Bronchial epithelial cell (primary cell): ENCODE measurements around the gene PAAF1. TPM values are rescaled to one million over a fixed set of nuclear protein-coding genes. Genes with fewer than 3 reads are reported as not detected.

Source experiments
- DNase-seq: peaks from one replicate; pipeline ENCODE4 v3.0.0-alpha.2; 2010; ENCODE audit warnings: low read depth
- FAIRE-seq: peaks from 2 replicates; lab custom pipeline; 2011; peaks lifted over from hg19 to GRCh38; lab: Jason Lieb, UNC
- H3K27me3 ChIP-seq: 2 replicates; pipeline ENCODE4 v1.5.1; 2011; ENCODE audit warnings: low read length; ENCODE audit not compliant: control insufficient read depth, insufficient read depth
- H3K36me3 ChIP-seq: 2 replicates; pipeline ENCODE4 v1.5.1; 2011; ENCODE audit warnings: low read length; ENCODE audit not compliant: control insufficient read depth, insufficient read depth
- H3K4me3 ChIP-seq: 2 replicates; pipeline ENCODE4 v1.5.1; 2011; ENCODE audit warnings: mild to moderate bottlenecking, low read depth, low read length, control low read depth
- total RNA-seq: library from RNA; depleted of rRNA; stranded (reverse); fragments of >200 nt; gene quantifications from 2 replicates; pipeline ENCODE4 v1.2.1, GENCODE V29; 2014
- TF ChIP-seq, protein P1 (sequence below): IDR thresholded peaks from 2 replicates; pipeline ENCODE4 v1.5.1; 2011; ENCODE audit warnings: mild to moderate bottlenecking, moderate library complexity, low read length, control low read depth, inconsistent platforms; ENCODE audit not compliant: insufficient read depth, severe bottlenecking

Gene PAAF1
- total RNA-seq, 1 donor from 2014 or later: 10.3 TPM

DNA sequence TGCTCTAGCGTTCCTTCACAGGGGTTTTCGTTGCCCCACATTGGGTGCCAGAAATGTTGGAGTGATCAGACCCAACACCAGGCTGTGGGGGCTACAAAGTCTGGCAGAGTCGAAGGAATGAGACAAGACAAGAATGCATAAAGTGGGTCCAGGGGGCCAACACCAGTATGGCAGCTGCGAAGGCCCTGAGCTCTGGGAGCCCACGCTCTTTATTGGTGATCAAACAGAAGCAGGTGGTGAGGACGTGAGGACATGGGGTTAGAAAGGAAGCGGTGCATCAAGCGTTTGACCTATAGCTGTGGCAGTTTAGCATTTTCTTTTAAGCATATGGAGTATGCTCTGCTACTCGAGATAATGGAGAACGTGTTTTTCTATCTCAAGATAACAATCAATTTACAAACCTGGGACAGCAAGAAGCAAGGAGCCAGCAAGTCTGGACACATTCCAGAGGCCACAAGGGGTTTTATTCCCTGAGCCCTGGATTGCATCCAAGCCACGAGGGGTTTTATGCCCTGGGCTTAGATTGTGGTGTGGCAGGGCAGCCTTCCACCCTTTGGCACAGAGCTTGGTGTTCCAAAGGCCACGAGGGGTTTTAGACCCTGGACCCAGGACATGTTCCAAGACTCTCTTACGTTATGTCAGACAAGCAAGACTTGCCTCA, 70.1 kb downstream of the PAAF1 start:
- Histone ChIP-seq H3K36me3 (no peaks in the 10 kb centered on the region), H3K27me3 (no peaks in the 10 kb centered on the region), H3K4me3 (no peak overlapping the region)
- DNase-seq (no peak), FAIRE-seq (no peak)
- TF ChIP-seq, protein P1, sequence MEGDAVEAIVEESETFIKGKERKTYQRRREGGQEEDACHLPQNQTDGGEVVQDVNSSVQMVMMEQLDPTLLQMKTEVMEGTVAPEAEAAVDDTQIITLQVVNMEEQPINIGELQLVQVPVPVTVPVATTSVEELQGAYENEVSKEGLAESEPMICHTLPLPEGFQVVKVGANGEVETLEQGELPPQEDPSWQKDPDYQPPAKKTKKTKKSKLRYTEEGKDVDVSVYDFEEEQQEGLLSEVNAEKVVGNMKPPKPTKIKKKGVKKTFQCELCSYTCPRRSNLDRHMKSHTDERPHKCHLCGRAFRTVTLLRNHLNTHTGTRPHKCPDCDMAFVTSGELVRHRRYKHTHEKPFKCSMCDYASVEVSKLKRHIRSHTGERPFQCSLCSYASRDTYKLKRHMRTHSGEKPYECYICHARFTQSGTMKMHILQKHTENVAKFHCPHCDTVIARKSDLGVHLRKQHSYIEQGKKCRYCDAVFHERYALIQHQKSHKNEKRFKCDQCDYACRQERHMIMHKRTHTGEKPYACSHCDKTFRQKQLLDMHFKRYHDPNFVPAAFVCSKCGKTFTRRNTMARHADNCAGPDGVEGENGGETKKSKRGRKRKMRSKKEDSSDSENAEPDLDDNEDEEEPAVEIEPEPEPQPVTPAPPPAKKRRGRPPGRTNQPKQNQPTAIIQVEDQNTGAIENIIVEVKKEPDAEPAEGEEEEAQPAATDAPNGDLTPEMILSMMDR: no peak

GRCh38 chr11:73949246-73949645, 72.4 kb downstream of the PAAF1 start:
- no peak for FAIRE-seq
- Histone ChIP-seq H3K4me3 (no peak overlapping the region), H3K27me3 (no peaks in the 10 kb centered on the region), H3K36me3 (no peaks in the 10 kb centered on the region)
- no peak for DNase-seq
- TF ChIP-seq, protein P1: no peak

DNA sequence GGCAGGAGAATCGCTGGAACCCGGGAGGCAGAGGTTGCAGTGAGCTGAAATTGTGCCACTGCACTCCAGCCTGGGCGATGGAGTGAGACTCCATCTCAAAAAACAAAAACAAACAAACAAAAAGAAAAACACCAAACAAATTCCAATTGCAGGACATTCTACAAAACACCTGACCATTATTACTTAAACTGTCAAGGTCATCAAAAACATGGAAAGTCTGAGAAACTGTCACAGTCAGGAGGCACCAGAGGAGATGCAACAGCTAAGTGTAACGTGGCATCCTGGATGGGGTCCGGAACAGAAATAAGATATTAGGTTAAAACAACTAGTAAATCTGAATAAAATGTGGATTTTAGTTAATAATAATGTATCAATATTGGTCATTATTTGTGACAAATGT, 73.1 kb downstream of the PAAF1 start:
- TF ChIP-seq, protein P1: no peak
- Histone ChIP-seq H3K4me3 (no peak overlapping the region), H3K27me3 (no peaks in the 10 kb centered on the region), H3K36me3 (no peaks in the 10 kb centered on the region)
- DNase-seq: no peak
- no peak for FAIRE-seq

DNA sequence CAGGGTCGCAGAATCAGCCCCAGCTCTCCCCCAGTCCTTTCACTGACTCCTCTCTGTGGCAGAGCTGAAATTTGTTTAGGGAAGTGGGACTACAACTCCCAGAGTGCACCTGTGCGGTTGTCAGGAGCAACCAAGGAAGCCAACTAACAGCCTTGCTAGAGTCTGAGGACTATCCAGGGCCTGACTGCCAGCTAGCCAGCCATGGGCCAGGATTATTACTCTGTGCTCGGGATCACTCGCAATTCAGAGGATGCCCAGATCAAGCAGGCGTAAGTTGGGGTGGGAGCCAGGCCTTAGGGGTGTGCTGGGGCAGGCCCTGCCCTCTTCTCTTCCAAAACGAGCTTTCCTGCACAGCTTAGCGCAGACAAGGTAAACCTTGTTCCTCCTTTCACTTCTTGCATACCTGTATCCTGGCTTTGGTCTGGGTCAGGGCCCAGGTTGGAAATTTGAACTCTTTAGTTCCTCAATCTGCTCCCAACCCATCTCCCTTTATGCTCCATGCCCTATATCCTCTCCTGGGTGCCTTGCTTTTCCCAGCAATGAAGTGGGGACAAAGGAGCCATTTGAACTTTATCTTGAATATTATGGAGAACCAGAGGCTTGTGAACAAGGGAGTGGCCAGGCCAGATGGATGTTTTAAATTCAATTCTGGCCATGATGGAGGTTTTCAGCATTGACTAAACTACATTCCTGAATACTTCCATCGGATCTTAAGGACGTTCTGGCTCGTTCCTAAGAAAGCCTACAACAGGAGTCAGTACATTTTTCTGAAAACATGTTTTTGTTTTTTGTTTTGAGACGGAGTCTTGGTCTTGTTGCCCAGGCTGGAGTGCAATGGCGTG, 74.3 kb downstream of the PAAF1 start, which contains the start of gene DNAJB13:
Gene DNAJB13, plus strand, starts transcription at position 158 of the 842 bp plus-strand sequence. Its CDS starts 44 bp downstream, at position 202.
- FAIRE-seq: no peak
- Histone ChIP-seq H3K36me3 (no peaks in the 10 kb centered on the region), H3K4me3 (no peak within 1 kb of the TSS), H3K27me3 (no peaks in the 10 kb centered on the region)
- peak; percentile 73 for DNase-seq
- TF ChIP-seq, protein P1: no peak

- H3K4me3 ChIP-seq: no peak overlapping the region
- DNase-seq (peak; percentile 51), FAIRE-seq (no peak)
- H3K36me3 ChIP-seq: no peaks in the 10 kb centered on the region
- H3K27me3 ChIP-seq: no peaks in the 10 kb centered on the region
- TF ChIP-seq, protein P1: no peak
Measured at GRCh38 chr11:73951797-73952196, 75.0 kb downstream of the PAAF1 start.
